ENCODE results near the gene MAPKBP1. TPM values are rescaled to one million over a fixed set of nuclear protein-coding genes. Genes with fewer than 3 reads are reported as not detected.

The MAPKBP1 gene
- total RNA-seq, 2 donors from 2014 or later, result 16.7 to 26.3 TPM

GRCh38 chr15:41836713-41837454 is 62.6 kb downstream of the MAPKBP1 start:
- H3K27ac ChIP-seq (ENCODE audit: low read depth, low read length), result no peak overlapping the region
- Mint-ChIP-seq H3K4me3 (no peak overlapping the region), H3K27ac (peak overlapping the region; percentile 74)

GRCh38 chr15:41838400-41838897 is 64.2 kb downstream of the MAPKBP1 start, which contains the start of gene PLA2G4B:
TSS of gene PLA2G4B (plus strand) at chr15:41838847. CDS start at chr15:41838914, 67 bp downstream.
- Histone ChIP-seq H3K4me3 (ENCODE audit: low read length) (no peak within 1 kb of the TSS), H3K4me1 (ENCODE audit: control insufficient read depth, insufficient read depth, low read length) (no peaks in the 10 kb centered on the region), H3K27me3 (ENCODE audit: control insufficient read depth, insufficient read depth, low read length, poor library complexity, severe bottlenecking) (no peaks in the 10 kb centered on the region), H3K9ac (ENCODE audit: extremely low read depth, low read length, poor library complexity, severe bottlenecking) (no peak within 1 kb of the TSS), H3K9me3 (ENCODE audit: control insufficient read depth, low read length) (no peaks in the 10 kb centered on the region), H3K27ac (ENCODE audit: low read depth, low read length) (no peak within 1 kb of the TSS), H3K36me3 (ENCODE audit: control insufficient read depth, insufficient read depth, low read length) (no peaks in the 10 kb centered on the region)
- H3K36me3 Mint-ChIP-seq (ENCODE audit: low read depth), result peaks cover 12% of the 10 kb centered on the region
- no peak within 1 kb of the TSS for H3K27ac Mint-ChIP-seq
- TF ChIP-seq CTCF (conservative IDR thresholded peaks at IDR 0.05), result no peak
- H3K4me3 Mint-ChIP-seq, result no peak within 1 kb of the TSS
- no peak for DNase-seq
- 90 to 93% methylated on average over 2 to 6 of the region's 6 CpGs for WGBS, 2 experiments (ENCODE audit: insufficient coverage in 1 of 2, insufficient read length in 1 of 2)
- no peaks in the 10 kb centered on the region for H3K9me3 Mint-ChIP-seq
- H3K27me3 Mint-ChIP-seq (ENCODE audit: insufficient read depth), result no peaks in the 10 kb centered on the region
- H3K4me1 Mint-ChIP-seq, result no peaks in the 10 kb centered on the region

More at GRCh38 chr15:41836713-41837454, 62.6 kb downstream of the MAPKBP1 start:
- Mint-ChIP-seq H3K9me3 (no peaks in the 10 kb centered on the region), H3K4me1 (no peaks in the 10 kb centered on the region), H3K27me3 (ENCODE audit: insufficient read depth) (no peaks in the 10 kb centered on the region), H3K36me3 (ENCODE audit: low read depth) (peaks cover 12% of the 10 kb centered on the region)
- Histone ChIP-seq H3K4me1 (ENCODE audit: control insufficient read depth, insufficient read depth, low read length) (no peaks in the 10 kb centered on the region), H3K4me3 (ENCODE audit: low read length) (no peak overlapping the region), H3K9me3 (ENCODE audit: control insufficient read depth, low read length) (no peaks in the 10 kb centered on the region), H3K27me3 (ENCODE audit: control insufficient read depth, insufficient read depth, low read length, poor library complexity, severe bottlenecking) (no peaks in the 10 kb centered on the region), H3K36me3 (ENCODE audit: control insufficient read depth, insufficient read depth, low read length) (no peaks in the 10 kb centered on the region), H3K9ac (ENCODE audit: extremely low read depth, low read length, poor library complexity, severe bottlenecking) (no peak overlapping the region)
- 92 to 96% methylated on average over 19 to 23 of the region's 23 CpGs for WGBS, 2 experiments (ENCODE audit: insufficient coverage in 1 of 2, insufficient read length in 1 of 2)
- TF ChIP-seq CTCF (conservative IDR thresholded peaks at IDR 0.05), result no peak
- no peak for DNase-seq

- Mint-ChIP-seq H3K9me3 (no peaks in the 10 kb centered on the region), H3K4me3 (no peak overlapping the region), H3K27ac (no peak overlapping the region), H3K27me3 (ENCODE audit: insufficient read depth) (no peaks in the 10 kb centered on the region), H3K36me3 (ENCODE audit: low read depth) (peaks cover 12% of the 10 kb centered on the region), H3K4me1 (no peaks in the 10 kb centered on the region)
- no peak for DNase-seq
- Histone ChIP-seq H3K36me3 (ENCODE audit: control insufficient read depth, insufficient read depth, low read length) (no peaks in the 10 kb centered on the region), H3K9ac (ENCODE audit: extremely low read depth, low read length, poor library complexity, severe bottlenecking) (no peak overlapping the region), H3K4me3 (ENCODE audit: low read length) (no peak overlapping the region), H3K4me1 (ENCODE audit: control insufficient read depth, insufficient read depth, low read length) (no peaks in the 10 kb centered on the region), H3K27ac (ENCODE audit: low read depth, low read length) (no peak overlapping the region), H3K27me3 (ENCODE audit: control insufficient read depth, insufficient read depth, low read length, poor library complexity, severe bottlenecking) (no peaks in the 10 kb centered on the region), H3K9me3 (ENCODE audit: control insufficient read depth, low read length) (no peaks in the 10 kb centered on the region)
- no peak for TF ChIP-seq CTCF (conservative IDR thresholded peaks at IDR 0.05)
- WGBS, 2 experiments (ENCODE audit: insufficient coverage in 1 of 2, insufficient read length in 1 of 2), result 93 to 97% methylated on average over 5 to 14 of the region's 16 CpGs
Observed at GRCh38 chr15:41839781-41840491, 65.7 kb downstream of the MAPKBP1 start.
